Cardiac muscle cell (in vitro differentiated cells and primary cell): Measurements from ENCODE around the gene GEMIN5. TPM values are rescaled to one million over a fixed set of nuclear protein-coding genes. Genes with fewer than 3 reads are reported as not detected.

Experiments used
- DNase-seq, 2 donors: peaks; one replicate each; pipeline versions ENCODE4 v3.0.0 to v3.0.0-alpha.2; 2010 to 2017; ENCODE audit warnings: low read depth in 1 of 2, low spot score in 1 of 2
- H3K27ac ChIP-seq: fragments of 200-600 bp; sonication (generic); 2 replicates; pipeline ENCODE4 v1.5.1; 2016
- H3K27me3 ChIP-seq: fragments of 200-600 bp; sonication (generic); 2 replicates; pipeline ENCODE4 v1.6.0; 2016; ENCODE audit warnings: control low read depth
- H3K36me3 ChIP-seq: fragments of 200-600 bp; sonication (generic); 2 replicates; pipeline ENCODE4 v1.5.1; 2016; ENCODE audit warnings: control low read depth
- H3K4me1 ChIP-seq: fragments of 200-600 bp; sonication (generic); 2 replicates; pipeline ENCODE4 v1.8.1; 2017; ENCODE audit warnings: low read depth, mild to moderate bottlenecking, mixed run types
- H3K4me3 ChIP-seq: fragments of 200-600 bp; sonication (generic); 2 replicates; pipeline ENCODE4 v1.5.1; 2016; ENCODE audit warnings: mild to moderate bottlenecking
- H3K9me3 ChIP-seq: fragments of 200-600 bp; sonication (generic); 2 replicates; pipeline ENCODE4 v1.5.1; 2017; ENCODE audit warnings: low read depth, mild to moderate bottlenecking, control low read depth
- CTCF ChIP-seq: IDR thresholded peaks from 2 replicates; pipeline ENCODE4 v1.5.1; 2012; ENCODE audit warnings: low read depth, mild to moderate bottlenecking, low read length
- polyA plus RNA-seq: library from polyadenylated mRNA; unstranded; fragments of >200 nt; fragmentation: Nextera tagmentation; extraction: Ambion mirVana; gene quantifications from 2 replicates; pipeline ENCODE4 v1.2.1, GENCODE V29; 2016
- total RNA-seq: library from RNA; depleted of rRNA; stranded (reverse); fragments of >200 nt; gene quantifications from 2 replicates; pipeline ENCODE4 v1.2.3, GENCODE V29; 2016

GEMIN5 gene
- total and polyA plus RNA-seq, 2 experiments from 2014 or later: 10.8 to 17.4 TPM

GRCh38 chr5:154881986-154882385 lies 56.0 kb downstream of the GEMIN5 start:
- Histone ChIP-seq H3K27ac (no peak overlapping the region), H3K4me1 (no peaks in the 10 kb centered on the region), H3K36me3 (peaks cover 8% of the 10 kb centered on the region), H3K9me3 (peaks cover 3% of the 10 kb centered on the region), H3K4me3 (no peak overlapping the region), H3K27me3 (no peaks in the 10 kb centered on the region)
- no peak for TF ChIP-seq CTCF
- peak in 1 of 2 donors; percentile 37 for DNase-seq

- Histone ChIP-seq H3K4me1 (no peaks in the 10 kb centered on the region), H3K4me3 (no peak overlapping the region), H3K9me3 (no peaks in the 10 kb centered on the region), H3K27me3 (no peaks in the 10 kb centered on the region), H3K36me3 (peaks cover 20% of the 10 kb centered on the region), H3K27ac (no peak overlapping the region)
- no peak for DNase-seq
- TF ChIP-seq CTCF: no peak
Observed at GRCh38 chr5:154878642-154879335, 59.2 kb downstream of the GEMIN5 start.

- Histone ChIP-seq H3K4me3 (no peak overlapping the region), H3K36me3 (peaks cover 47% of the 10 kb centered on the region), H3K9me3 (no peaks in the 10 kb centered on the region), H3K27ac (no peak overlapping the region), H3K4me1 (no peaks in the 10 kb centered on the region), H3K27me3 (no peaks in the 10 kb centered on the region)
- no peak for DNase-seq
- no peak for TF ChIP-seq CTCF
Observed at GRCh38 chr5:154873791-154874331, 64.2 kb downstream of the GEMIN5 start.

GRCh38 chr5:154871734-154872133 lies 66.3 kb downstream of the GEMIN5 start:
- Histone ChIP-seq H3K9me3 (no peaks in the 10 kb centered on the region), H3K27ac (no peak overlapping the region), H3K4me3 (no peak overlapping the region), H3K27me3 (no peaks in the 10 kb centered on the region), H3K4me1 (no peaks in the 10 kb centered on the region), H3K36me3 (peaks cover 50% of the 10 kb centered on the region)
- no peak for TF ChIP-seq CTCF
- no peak for DNase-seq

GRCh38 chr5:154868702-154869101 lies 69.3 kb downstream of the GEMIN5 start:
- DNase-seq: peak; percentile 20 to 26
- H3K4me1 ChIP-seq: no peaks in the 10 kb centered on the region
- H3K36me3 ChIP-seq: peaks cover 39% of the 10 kb centered on the region
- TF ChIP-seq CTCF: peak; percentile 7
- no peak overlapping the region for H3K4me3 ChIP-seq
- peak overlapping the region; percentile 25 for H3K27ac ChIP-seq
- H3K9me3 ChIP-seq: no peaks in the 10 kb centered on the region
- no peaks in the 10 kb centered on the region for H3K27me3 ChIP-seq
